Fibroblast of lung (primary cell): Measurements from ENCODE around the gene CALHM5. TPM values are rescaled to one million over a fixed set of nuclear protein-coding genes. Genes with fewer than 3 reads are reported as not detected.

Experiments used
- DNase-seq, 2 donors: peaks; one replicate each; pipeline versions ENCODE4 v3.0.0 to v3.0.0-alpha.2; 2010; ENCODE audit warnings: low read depth in 2 of 2
- H2AFZ ChIP-seq: 2 replicates; pipeline ENCODE4 v1.5.1; 2012; ENCODE audit warnings: low read length, control low read depth, inconsistent platforms
- H3K27ac ChIP-seq: 2 replicates; pipeline ENCODE4 v1.5.1; 2011; ENCODE audit warnings: low read length, control low read depth; ENCODE audit not compliant: insufficient read depth
- H3K27me3 ChIP-seq: 2 replicates; pipeline ENCODE4 v1.5.1; 2011; ENCODE audit warnings: mild to moderate bottlenecking, low read length; ENCODE audit not compliant: control insufficient read depth, insufficient read depth
- H3K36me3 ChIP-seq: 2 replicates; pipeline ENCODE4 v1.5.1; 2011; ENCODE audit warnings: low read length; ENCODE audit not compliant: control insufficient read depth, insufficient read depth
- H3K4me1 ChIP-seq: 2 replicates; pipeline ENCODE4 v1.5.1; 2011; ENCODE audit warnings: low read length; ENCODE audit not compliant: control insufficient read depth, insufficient read depth; ENCODE audit errors: extremely low read depth
- H3K4me2 ChIP-seq: 2 replicates; pipeline ENCODE4 v1.5.1; 2011; ENCODE audit warnings: low read length, control low read depth; ENCODE audit not compliant: insufficient read depth; ENCODE audit errors: extremely low read depth
- H3K4me3 ChIP-seq, 4 experiments: fragments of 200-600 bp in 1 of 4; sonication (generic) in 1 of 4; replicated peaks in 1 of 4; 2 replicates each; pipeline ENCODE4 v1.5.1; 2011 to 2016; ENCODE audit warnings: low read length in 4 of 4, low read depth in 3 of 4, mild to moderate bottlenecking in 3 of 4, control low read depth in 2 of 4, inconsistent platforms in 1 of 4, mixed read lengths in 1 of 4; ENCODE audit not compliant: insufficient read depth in 1 of 4; ENCODE audit errors: control extremely low read depth in 1 of 4
- H3K79me2 ChIP-seq: 2 replicates; pipeline ENCODE4 v1.5.1; 2012; ENCODE audit warnings: mild to moderate bottlenecking, low read length, inconsistent platforms; ENCODE audit not compliant: control insufficient read depth, insufficient read depth
- H3K9ac ChIP-seq: 2 replicates; pipeline ENCODE4 v1.5.1; 2011; ENCODE audit warnings: mild to moderate bottlenecking, low read length, control low read depth; ENCODE audit not compliant: insufficient read depth
- H3K9me3 ChIP-seq: 2 replicates; pipeline ENCODE4 v1.5.1; 2012; ENCODE audit warnings: low read depth, low read length; ENCODE audit not compliant: control insufficient read depth, insufficient read depth
- H4K20me1 ChIP-seq: 2 replicates; pipeline ENCODE4 v1.5.1; 2011; ENCODE audit warnings: low read length; ENCODE audit not compliant: control insufficient read depth, insufficient read depth; ENCODE audit errors: extremely low read depth
- EZH2 ChIP-seq: IDR thresholded peaks from 2 replicates; pipeline ENCODE4 v1.5.1; 2012; ENCODE audit warnings: low read length, control low read depth, mild to moderate bottlenecking; ENCODE audit errors: missing control alignments
- polyA plus RNA-seq, 2 donors: library from polyadenylated mRNA; depleted of rRNA in 1 of 2; stranded (reverse) in 1 of 2; unstranded in 1 of 2; fragments of >200 nt; gene quantifications; 2 replicates each; pipeline ENCODE4 v1.2.1, GENCODE V29; 2011 to 2012; ENCODE audit warnings: missing spikeins in 1 of 2
- total RNA-seq: library from RNA; depleted of rRNA; stranded (reverse); fragments of >200 nt; gene quantifications from 2 replicates; pipeline ENCODE4 v1.2.1, GENCODE V29; 2014
- TF ChIP-seq, protein P1 (sequence below), 2 donors: IDR thresholded peaks in 1 of 2; conservative IDR thresholded peaks in 1 of 2; 1 replicate in 1 of 2; 2 replicates in 1 of 2; pipeline ENCODE4 v1.5.1; 2011 to 2012; ENCODE audit warnings: low read length in 2 of 2, control low read depth in 1 of 2, inconsistent platforms in 1 of 2, low read depth in 1 of 2, mild to moderate bottlenecking in 1 of 2

CALHM5 gene
- total and polyA plus RNA-seq, 2 donors (not counting 1 experiment from before 2014, with no cell fraction given) = 4.1 to 8.3 TPM

- TF ChIP-seq EZH2 = no peak
- TF ChIP-seq, protein P1, sequence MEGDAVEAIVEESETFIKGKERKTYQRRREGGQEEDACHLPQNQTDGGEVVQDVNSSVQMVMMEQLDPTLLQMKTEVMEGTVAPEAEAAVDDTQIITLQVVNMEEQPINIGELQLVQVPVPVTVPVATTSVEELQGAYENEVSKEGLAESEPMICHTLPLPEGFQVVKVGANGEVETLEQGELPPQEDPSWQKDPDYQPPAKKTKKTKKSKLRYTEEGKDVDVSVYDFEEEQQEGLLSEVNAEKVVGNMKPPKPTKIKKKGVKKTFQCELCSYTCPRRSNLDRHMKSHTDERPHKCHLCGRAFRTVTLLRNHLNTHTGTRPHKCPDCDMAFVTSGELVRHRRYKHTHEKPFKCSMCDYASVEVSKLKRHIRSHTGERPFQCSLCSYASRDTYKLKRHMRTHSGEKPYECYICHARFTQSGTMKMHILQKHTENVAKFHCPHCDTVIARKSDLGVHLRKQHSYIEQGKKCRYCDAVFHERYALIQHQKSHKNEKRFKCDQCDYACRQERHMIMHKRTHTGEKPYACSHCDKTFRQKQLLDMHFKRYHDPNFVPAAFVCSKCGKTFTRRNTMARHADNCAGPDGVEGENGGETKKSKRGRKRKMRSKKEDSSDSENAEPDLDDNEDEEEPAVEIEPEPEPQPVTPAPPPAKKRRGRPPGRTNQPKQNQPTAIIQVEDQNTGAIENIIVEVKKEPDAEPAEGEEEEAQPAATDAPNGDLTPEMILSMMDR (conservative IDR thresholded peaks at IDR 0.05 in 1 of 2, IDR thresholded peaks at IDR 0.05 in 1 of 2; ENCODE audit: low read depth in 1 of 2, low read length in 2 of 2) = no peak
- Histone ChIP-seq H3K9ac (no peak overlapping the region), H3K4me3 (no peak overlapping the region), H3K27me3 (peaks cover 10% of the 10 kb centered on the region), H3K79me2 (no peaks in the 10 kb centered on the region), H3K27ac (no peak overlapping the region), H3K9me3 (no peaks in the 10 kb centered on the region), H3K4me2 (no peak overlapping the region), H3K36me3 (no peaks in the 10 kb centered on the region), H2AFZ (no peak overlapping the region), H4K20me1 (no peaks in the 10 kb centered on the region), H3K4me1 (no peaks in the 10 kb centered on the region)
- DNase-seq = no peak
These were observed 27.8 kb upstream of the CALHM5 start for GRCh38 chr6:116483616-116484015.

DNA sequence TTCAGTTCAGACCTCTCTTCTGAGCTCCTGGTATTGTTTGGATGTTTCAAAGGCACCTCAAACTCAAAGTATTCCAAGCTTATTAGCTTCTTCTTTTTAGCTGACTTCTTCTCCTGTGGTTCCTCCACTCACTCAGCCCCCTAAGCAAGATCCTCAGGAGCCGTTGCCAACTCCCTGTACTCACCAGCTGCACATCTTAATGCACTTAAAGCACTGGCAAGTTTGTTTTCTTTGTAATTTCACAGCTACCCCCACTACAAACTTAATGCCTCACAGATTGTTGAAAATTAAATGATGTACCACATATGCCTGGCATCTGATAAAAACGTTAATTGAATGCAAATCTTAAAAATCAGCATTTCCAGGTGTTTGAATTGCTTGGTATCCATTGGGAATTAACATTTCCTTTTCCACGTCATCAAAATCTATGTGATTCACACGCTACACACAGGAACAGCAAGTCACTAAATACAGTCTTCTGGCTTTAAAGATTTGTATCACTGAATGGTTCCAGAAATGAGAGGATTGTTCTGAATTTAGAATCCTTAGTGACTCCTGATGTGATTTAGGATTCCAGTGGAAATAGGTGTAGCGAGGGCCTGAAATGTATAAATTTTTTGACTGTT, 25.8 kb upstream of the CALHM5 start:
- no peak for TF ChIP-seq EZH2
- TF ChIP-seq, protein P1 (conservative IDR thresholded peaks at IDR 0.05 in 1 of 2, IDR thresholded peaks at IDR 0.05 in 1 of 2; ENCODE audit: low read depth in 1 of 2, low read length in 2 of 2) = no peak
- H3K4me1 ChIP-seq = no peaks in the 10 kb centered on the region
- H3K4me3 ChIP-seq = no peak overlapping the region
- no peak overlapping the region for H3K4me2 ChIP-seq
- no peaks in the 10 kb centered on the region for H3K36me3 ChIP-seq
- DNase-seq = no peak
- H3K9ac ChIP-seq = no peak overlapping the region
- no peaks in the 10 kb centered on the region for H3K9me3 ChIP-seq
- peaks cover 10% of the 10 kb centered on the region for H3K27me3 ChIP-seq
- H4K20me1 ChIP-seq = no peaks in the 10 kb centered on the region
- no peaks in the 10 kb centered on the region for H3K79me2 ChIP-seq
- no peak overlapping the region for H2AFZ ChIP-seq
- no peak overlapping the region for H3K27ac ChIP-seq

DNA sequence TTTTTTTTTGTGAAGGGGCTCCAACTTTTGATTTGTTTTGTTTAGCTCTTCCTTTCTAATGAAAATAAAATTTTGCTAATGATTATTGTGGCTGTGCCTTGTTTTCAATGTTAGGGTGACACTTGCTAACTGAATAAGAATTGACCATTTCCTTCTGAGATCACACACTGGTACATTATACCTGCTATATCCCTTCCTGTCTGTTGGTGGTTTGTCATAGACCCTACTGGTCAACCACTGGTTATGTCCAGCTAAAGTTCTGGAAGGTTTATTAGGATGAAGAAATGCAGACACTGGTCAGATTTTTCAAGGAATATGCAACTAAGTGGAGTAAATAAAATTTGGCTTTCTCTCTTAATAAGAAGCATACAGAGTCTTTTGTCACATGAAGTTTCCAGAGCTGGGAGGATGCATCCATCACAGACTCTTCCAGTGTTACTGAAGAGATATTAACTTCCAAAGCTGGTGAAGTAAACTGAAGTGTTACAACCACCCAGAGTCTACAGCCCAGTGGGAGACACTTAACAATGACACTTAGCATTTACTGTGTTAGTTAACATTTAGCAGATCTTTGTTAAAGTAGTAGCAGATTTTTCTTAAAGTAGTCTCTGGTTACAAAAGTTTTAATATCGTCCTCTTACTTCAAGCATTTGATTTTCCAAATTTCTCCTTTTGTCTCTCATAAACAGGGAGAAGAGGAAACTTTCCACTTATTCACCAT, 19.7 kb upstream of the CALHM5 start:
- no peak for TF ChIP-seq EZH2
- TF ChIP-seq, protein P1 (conservative IDR thresholded peaks at IDR 0.05 in 1 of 2, IDR thresholded peaks at IDR 0.05 in 1 of 2; ENCODE audit: low read depth in 1 of 2, low read length in 2 of 2) = no peak
- Histone ChIP-seq H3K9me3 (no peaks in the 10 kb centered on the region), H3K79me2 (no peaks in the 10 kb centered on the region), H3K4me2 (no peak overlapping the region), H3K27ac (no peak overlapping the region), H4K20me1 (no peaks in the 10 kb centered on the region), H3K27me3 (no peaks in the 10 kb centered on the region), H3K36me3 (no peaks in the 10 kb centered on the region), H3K4me3 (no peak overlapping the region), H2AFZ (no peak overlapping the region), H3K9ac (no peak overlapping the region), H3K4me1 (no peaks in the 10 kb centered on the region)
- no peak for DNase-seq
